ENCODE measurements around the gene C2CD4D. TPM values are rescaled to one million over a fixed set of nuclear protein-coding genes. Genes with fewer than 3 reads are reported as not detected.

The C2CD4D gene
- total RNA-seq, 1 experiment from 2014 or later, result 0.23 TPM

GRCh38 chr1:151790940-151791651 lies 48.5 kb downstream of the C2CD4D start:
- no peaks in the 10 kb centered on the region for H3K4me1 Mint-ChIP-seq (ENCODE audit: low read depth, unreplicated experiment)
- BruUV-seq (replicated peaks), result TSS peak; percentile 82
- peaks cover 7% of the 10 kb centered on the region for H3K36me3 Mint-ChIP-seq (ENCODE audit: insufficient read depth, unreplicated experiment)
- peak overlapping the region; percentile 57 for H3K27ac Mint-ChIP-seq (ENCODE audit: unreplicated experiment)
- H3K9me3 Mint-ChIP-seq (ENCODE audit: unreplicated experiment), result no peaks in the 10 kb centered on the region
- Histone ChIP-seq H3K9me3 (no peaks in the 10 kb centered on the region), H3K4me3 (ENCODE audit: low read depth, low read length) (peak overlapping the region; percentile 76), H3K27me3 (replicated peaks; ENCODE audit: control insufficient read depth, insufficient read depth, low read length) (no peaks in the 10 kb centered on the region), H3K36me3 (ENCODE audit: control insufficient read depth, insufficient read depth, low read length) (no peaks in the 10 kb centered on the region), H3K4me1 (no peaks in the 10 kb centered on the region)
- no peaks in the 10 kb centered on the region for H3K27me3 Mint-ChIP-seq (ENCODE audit: insufficient read depth, unreplicated experiment)
- intact Hi-C loops (cut with micrococcal nuclease; ENCODE audit: unreplicated experiment), result loop anchor here (5.0 kb wide), 1 partner anchor 46 kb away; the partner anchor contains the start of gene C2CD4D
- peak overlapping the region; percentile 88 for H3K4me3 Mint-ChIP-seq (ENCODE audit: unreplicated experiment)
- TF ChIP-seq CTCF (IDR thresholded peaks at IDR 0.05; ENCODE audit: insufficient read depth in 1 of 2, low read depth in 1 of 2, low read length in 1 of 2, severe bottlenecking in 1 of 2, unreplicated experiment in 1 of 2), result no peak
- ChIA-PET POLR2A (no interaction called here), CTCF (no interaction called here)
- peak; percentile 40 to 51 for DNase-seq

- peak; percentile 99 for DNase-seq
- ChIA-PET CTCF (interaction anchor here (1.2 kb wide), 1 partner anchor 55 kb away, joined by 3 read pairs; no protein-coding TSS in a partner anchor), POLR2A (no interaction called here)
- H3K9me3 ChIP-seq, result no peaks in the 10 kb centered on the region
- H3K4me1 Mint-ChIP-seq (ENCODE audit: low read depth, unreplicated experiment), result no peaks in the 10 kb centered on the region
- peaks cover 7% of the 10 kb centered on the region for H3K36me3 Mint-ChIP-seq (ENCODE audit: insufficient read depth, unreplicated experiment)
- BruUV-seq (replicated peaks), result no TSS peak
- no peaks in the 10 kb centered on the region for H3K9me3 Mint-ChIP-seq (ENCODE audit: unreplicated experiment)
- no peaks in the 10 kb centered on the region for H3K36me3 ChIP-seq (ENCODE audit: control insufficient read depth, insufficient read depth, low read length)
- H3K4me3 ChIP-seq (ENCODE audit: low read depth, low read length), result peak within 1 kb of the TSS; percentile 76
- intact Hi-C loops (cut with micrococcal nuclease; ENCODE audit: unreplicated experiment), result loop anchor here (5.0 kb wide), 1 partner anchor 47 kb away; the partner anchor contains the start of gene C2CD4D
- H3K27me3 ChIP-seq (replicated peaks; ENCODE audit: control insufficient read depth, insufficient read depth, low read length), result no peaks in the 10 kb centered on the region
- H3K27ac Mint-ChIP-seq (ENCODE audit: unreplicated experiment), result peak within 1 kb of the TSS; percentile 57
- H3K27me3 Mint-ChIP-seq (ENCODE audit: insufficient read depth, unreplicated experiment), result no peaks in the 10 kb centered on the region
- peak within 1 kb of the TSS; percentile 88 for H3K4me3 Mint-ChIP-seq (ENCODE audit: unreplicated experiment)
- no peaks in the 10 kb centered on the region for H3K4me1 ChIP-seq
- peak; percentile 20 to 41 for TF ChIP-seq CTCF (IDR thresholded peaks at IDR 0.05; ENCODE audit: insufficient read depth in 1 of 2, low read depth in 1 of 2, low read length in 1 of 2, severe bottlenecking in 1 of 2, unreplicated experiment in 1 of 2)
Observed at GRCh38 chr1:151790071-151790939, 49.3 kb downstream of the C2CD4D start, which contains the start of gene TDRKH. TSS of gene TDRKH (minus strand) at chr1:151790500. CDS start at chr1:151783022, 7,478 bp downstream.

Other genes starting within 250 kb of the C2CD4D start
- gene SNX27, start 227.8 kb downstream of the C2CD4D start, total RNA-seq (2022), result 47.2 and 47.4 TPM in 2 replicates
- gene CELF3, start 123.0 kb downstream of the C2CD4D start, total RNA-seq (2022), result 0.27 and 1.1 TPM in 2 replicates
- 0.88 and 1.0 TPM in 2 replicates for gene RIIAD1, start 118.3 kb downstream of the C2CD4D start, total RNA-seq (2022)
- 122 and 131 TPM in 2 replicates for gene MRPL9, start 76.3 kb downstream of the C2CD4D start, total RNA-seq (2022)
- gene TDRKH, start 49.3 kb downstream of the C2CD4D start, total RNA-seq (2022), result 12.6 and 15.0 TPM in 2 replicates
- not detected in 2 replicates for gene LINGO4, start 34.4 kb downstream of the C2CD4D start, total RNA-seq (2022)
- not detected in 2 replicates for gene RORC, start 8.0 kb downstream of the C2CD4D start, total RNA-seq (2022)
- gene THEM5, start 13.9 kb upstream of the C2CD4D start, total RNA-seq (2022), result not detected in 2 replicates
- gene THEM4, start 69.7 kb upstream of the C2CD4D start, total RNA-seq (2022), result 7.1 and 9.5 TPM in 2 replicates
- 2,143 and 2,154 TPM in 2 replicates for gene S100A10, start 154.0 kb upstream of the C2CD4D start, total RNA-seq (2022)
- gene S100A11, start 197.2 kb upstream of the C2CD4D start, total RNA-seq (2022), result 364 and 408 TPM in 2 replicates
- not detected in 2 replicates for gene TCHHL1, start 249.2 kb upstream of the C2CD4D start, total RNA-seq (2022)